ENCODE measurements around the gene TULP4.

GRCh38 chr6:158506601-158507000 is 194.3 kb downstream of the TULP4 start:
- TF ChIP-seq CTCF (IDR thresholded peaks at IDR 0.05) = no peak
- TF ChIP-seq POLR2A (IDR thresholded peaks at IDR 0.05) = no peak

Measured in uterus (tissue), 2 donors.